ENCODE measurements around the gene CD33.
A peak's percentile ranks its signal among the peaks of the same experiment; 100 is the strongest.
"Not testable (repeated sequence)": the region's sequence is repeated elsewhere in the genome, so short reads cannot be mapped to it uniquely, and the experiment has no call there.

CD33 gene

GRCh38 chr19:51210874-51211361 is 14.0 kb upstream of the CD33 start:
- DNase-seq = not testable (repeated sequence)

GRCh38 chr19:51211833-51212232 is 13.0 kb upstream of the CD33 start:
- no peak for DNase-seq

DNA sequence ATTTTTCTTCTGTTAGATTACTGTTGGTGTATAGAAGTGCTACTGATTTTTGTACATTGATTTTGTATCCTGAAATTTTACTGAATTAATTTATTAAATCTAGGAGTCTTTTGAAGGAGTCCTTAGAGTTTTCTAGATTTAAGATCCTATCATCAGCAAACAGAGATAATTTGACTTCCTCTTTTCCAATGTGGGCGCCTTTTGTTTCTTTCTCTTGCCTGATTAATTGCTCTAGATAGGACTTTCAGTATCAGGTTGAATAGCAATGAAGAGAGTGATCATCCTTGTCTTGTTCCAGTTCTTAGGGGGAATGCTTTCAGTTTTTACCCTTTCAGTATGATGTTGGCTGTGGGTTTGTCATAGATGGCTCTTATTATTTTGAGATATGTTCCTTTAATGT is 5.6 kb upstream of the CD33 start:
- no peak for DNase-seq

- no peak for DNase-seq
These were observed 4.9 kb upstream of the CD33 start for GRCh38 chr19:51219971-51220370.

GRCh38 chr19:51220996-51221395 is 3.9 kb upstream of the CD33 start:
- no peak for DNase-seq

- DNase-seq = no peak
These were observed 678 bp upstream of the CD33 start for GRCh38 chr19:51224163-51224641.

- no peak for DNase-seq
These were observed 1.2 kb downstream of the CD33 start for GRCh38 chr19:51226067-51226466.

DNA sequence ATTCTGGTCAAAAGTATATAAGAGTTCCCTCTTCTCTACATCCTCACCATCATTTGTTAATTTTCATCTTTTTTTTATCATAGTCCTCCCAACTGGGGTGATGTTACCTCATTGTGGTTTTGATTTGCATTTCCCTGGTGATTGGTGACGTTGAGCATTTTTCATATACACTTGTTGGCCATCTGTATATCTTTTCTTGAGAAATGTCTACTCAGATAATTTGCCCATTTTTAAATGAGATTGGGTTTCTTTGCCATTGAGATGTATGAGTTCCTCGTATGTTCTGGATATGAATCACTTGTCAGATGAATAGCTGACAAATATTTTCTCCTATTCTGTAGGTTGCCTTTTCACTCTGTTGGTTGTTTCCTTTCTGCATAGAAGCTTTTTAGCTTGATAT is 2.4 kb downstream of the CD33 start:
- DNase-seq = no peak

DNA sequence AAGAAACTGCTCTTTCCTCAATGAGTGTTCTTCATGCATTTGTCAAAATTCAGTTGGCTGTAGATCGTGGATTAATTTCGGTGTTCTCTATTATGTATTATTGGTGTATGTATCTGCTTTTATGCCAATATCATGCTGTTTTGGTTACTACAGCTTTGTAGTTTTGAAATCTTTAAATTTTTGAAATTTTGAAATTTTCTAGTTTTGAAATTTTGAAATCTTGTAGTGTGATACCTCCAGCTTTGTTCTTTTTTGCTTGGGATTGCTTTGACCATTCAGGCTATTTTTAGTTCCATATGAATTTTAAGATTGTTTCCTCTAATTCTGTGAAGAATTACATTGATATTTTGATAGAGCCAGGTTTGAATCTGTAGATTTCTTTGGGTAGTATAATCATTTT is 3.1 kb downstream of the CD33 start:
- DNase-seq = no peak

- no peak for DNase-seq
These were observed 16.0 kb downstream of the CD33 start for GRCh38 chr19:51240866-51241265.

- DNase-seq = no peak
These were observed 18.2 kb downstream of the CD33 start for GRCh38 chr19:51242881-51243630.

DNA sequence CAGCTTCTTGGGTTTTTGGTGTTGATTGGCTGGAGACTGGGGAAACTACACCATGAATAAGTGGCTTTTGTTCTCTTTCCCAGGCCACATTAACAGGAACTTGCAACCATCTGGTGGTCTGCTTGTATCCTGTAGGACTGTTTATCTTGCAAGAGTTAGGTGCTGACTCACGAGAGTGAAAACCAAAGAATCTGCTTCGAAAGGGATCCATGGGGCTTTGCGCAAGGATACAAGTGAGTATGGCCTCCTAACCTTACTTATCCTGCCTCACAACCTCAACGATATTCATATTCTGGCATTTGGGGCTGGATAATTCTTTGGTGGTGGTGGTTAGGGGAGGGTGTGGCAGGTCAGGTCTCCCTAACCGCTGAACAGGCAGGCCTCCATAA is 21.3 kb downstream of the CD33 start:
- no peak for DNase-seq

DNA sequence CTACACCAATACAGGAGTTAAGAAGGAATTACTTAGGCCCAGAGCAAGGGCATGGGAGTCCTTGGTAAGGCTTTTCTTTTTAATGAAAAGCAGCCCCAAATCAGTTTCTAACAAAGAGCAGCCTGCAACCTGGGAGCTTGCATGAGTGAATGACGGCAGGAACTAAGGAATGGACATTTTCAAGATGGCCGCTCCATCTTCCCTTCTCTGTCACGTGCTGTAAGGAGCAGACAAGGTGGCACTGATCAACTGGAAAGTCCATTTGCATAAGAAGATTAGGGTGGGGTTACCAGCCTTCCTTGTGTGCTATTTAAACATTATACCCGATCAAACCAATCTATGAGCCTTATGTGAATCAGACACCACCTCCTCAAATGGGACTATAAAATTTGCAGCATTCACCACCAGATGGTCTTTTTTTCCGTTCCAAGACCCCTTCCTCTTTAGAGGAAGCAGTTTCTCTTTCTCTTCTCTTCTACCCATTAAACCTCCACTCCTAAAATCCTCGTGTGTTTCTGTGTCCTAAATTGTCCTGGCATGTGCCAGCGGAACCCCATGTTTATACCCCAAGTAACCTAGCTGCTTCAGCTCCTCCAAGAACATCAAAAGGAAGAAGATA is 23.2 kb downstream of the CD33 start:
- DNase-seq = no peak

DNA sequence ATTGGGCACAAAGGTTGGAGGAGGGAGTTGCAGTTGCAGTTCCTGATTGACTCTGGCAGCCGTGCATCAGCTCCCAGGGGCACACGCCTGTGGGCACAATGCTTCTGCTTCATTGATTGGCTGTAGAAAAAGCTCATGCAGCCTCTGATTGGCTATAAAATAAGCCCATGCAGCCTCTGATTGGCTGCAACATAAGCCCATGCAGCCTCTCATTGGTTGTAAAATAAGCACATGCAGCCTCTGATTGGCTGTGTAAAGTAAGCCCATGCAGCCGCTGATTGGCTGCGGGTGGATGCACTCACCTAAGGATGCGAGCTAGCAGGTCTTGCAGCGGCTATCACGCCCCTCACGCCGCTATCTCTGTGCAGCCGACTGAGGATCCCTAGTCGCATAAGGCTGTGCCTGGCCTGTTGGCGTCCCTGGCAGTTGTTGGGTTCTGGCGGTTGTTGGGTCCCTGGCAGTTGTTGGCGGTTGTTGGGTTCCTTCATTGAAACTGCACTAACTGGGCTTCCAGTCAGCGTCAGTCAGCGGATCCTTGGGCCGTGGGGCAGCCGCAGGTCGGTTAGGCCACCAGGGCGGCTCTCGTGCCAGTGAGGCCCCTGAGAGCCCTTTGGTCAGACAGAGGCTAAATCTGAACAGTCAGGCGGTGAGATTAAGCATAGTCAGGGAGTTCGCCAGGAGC is 26.0 kb downstream of the CD33 start, which contains the start of gene SIGLECL1:
Gene SIGLECL1 (plus strand): TSS at position 295 of the 682 bp plus-strand sequence. CDS start 12,993 bp downstream, outside the sequence.
- DNase-seq = no peak

DNA sequence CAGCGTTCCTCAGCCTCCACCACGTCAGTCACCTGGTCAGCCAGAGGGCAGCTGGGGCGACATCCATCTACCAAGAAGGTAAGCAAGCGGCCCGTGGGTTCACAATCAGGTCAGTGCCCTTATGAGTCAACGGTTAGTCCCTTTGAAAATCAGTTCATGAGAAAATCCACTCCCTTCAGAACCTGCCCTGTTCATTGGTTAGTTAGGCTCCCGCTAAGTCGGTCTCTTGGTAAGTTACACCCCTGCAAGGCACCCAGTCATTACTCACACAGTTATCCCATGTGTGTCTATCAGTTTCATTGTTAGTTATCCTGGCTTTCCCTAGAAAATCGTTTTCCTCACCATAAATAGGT is 26.6 kb downstream of the CD33 start:
- no peak for DNase-seq

DNA sequence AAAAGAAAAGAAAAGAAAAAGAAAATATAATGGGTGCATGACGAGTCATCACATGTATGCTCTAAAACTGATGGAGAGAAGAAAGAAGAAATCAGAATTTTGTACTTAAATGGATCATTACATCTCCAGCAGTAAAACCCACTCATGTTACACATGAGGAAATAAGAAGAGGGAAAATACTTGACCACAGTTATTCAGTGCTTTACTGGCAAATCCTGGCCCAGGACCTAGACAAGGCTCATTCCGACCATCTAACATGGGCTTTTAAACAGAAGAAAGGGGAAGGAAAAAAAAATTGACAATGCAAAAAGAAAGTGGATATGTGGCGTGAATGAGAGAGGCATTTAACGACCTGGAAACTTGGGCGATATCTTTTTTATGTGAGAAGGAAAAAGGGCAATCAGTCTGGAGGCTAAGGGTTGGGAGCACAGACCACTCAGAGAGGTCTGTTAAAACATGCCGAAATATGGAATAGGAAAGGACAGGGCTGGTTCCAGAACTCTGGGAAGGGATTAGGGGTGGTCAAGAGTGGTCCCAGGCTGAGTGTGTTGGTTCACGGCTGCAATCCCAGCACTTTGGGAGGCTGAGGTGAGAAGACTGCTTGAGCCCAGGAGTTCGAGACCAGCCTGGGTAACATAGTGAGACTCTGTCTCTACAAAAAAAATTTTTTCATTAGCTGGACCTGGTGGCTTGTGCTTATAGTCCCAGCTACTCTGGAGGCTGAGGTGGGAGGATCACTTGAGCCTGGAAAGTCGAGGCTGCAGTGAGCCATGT is 27.6 kb downstream of the CD33 start:
- peak; percentile 32 for DNase-seq

DNA sequence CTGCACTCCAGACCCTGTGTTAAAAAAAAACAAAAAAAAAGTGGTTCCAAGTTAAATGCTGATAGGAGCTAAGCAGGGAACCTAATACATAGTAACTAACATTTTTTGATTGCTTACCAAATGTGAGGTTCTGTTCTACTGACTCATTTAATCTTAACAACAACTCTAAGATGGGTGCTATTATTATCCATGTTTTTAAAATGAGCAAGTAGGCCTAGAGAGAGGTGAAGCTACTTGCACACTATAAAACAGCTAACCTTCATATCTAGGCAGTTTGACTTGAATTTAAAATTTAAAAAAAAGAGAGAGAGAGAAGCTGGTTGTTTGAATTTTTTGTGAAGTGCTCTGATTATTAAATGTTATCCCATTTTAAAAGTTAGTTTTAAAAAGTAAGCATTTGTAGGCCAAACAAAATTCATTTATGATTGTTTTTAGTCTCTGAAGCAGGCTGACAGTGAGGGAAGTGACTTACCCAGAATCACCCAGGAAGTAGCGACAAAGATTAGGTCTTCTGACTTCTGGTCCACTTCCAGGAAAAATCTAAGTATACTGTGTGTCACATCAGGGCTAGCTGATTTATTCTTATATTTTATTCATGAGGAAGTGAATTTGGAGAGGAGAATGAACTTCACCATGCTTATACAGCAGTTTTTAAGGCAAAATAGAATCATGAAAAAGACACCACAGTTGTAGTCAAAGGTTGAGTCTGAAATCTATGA is 28.4 kb downstream of the CD33 start:
- no peak for DNase-seq

GRCh38 chr19:51256155-51256625 is 31.3 kb downstream of the CD33 start:
- DNase-seq = no peak

- DNase-seq = no peak
These were observed 32.6 kb downstream of the CD33 start for GRCh38 chr19:51257471-51257870.

GRCh38 chr19:51258165-51259160 is 33.6 kb downstream of the CD33 start:
- no peak for DNase-seq

Data from DMS79 (cell line).